Mononuclear cell (primary cell): ENCODE measurements around the gene ABCE1. TPM values are rescaled to one million over a fixed set of nuclear protein-coding genes. Genes with fewer than 3 reads are reported as not detected.

Experiments used
- H3K27me3 ChIP-seq: 2 replicates; pipeline ENCODE4 v1.6.0; 2011; ENCODE audit warnings: low read length, control low read depth; ENCODE audit not compliant: insufficient read depth
- H3K4me1 ChIP-seq: 2 replicates; pipeline ENCODE4 v1.5.1; 2011; ENCODE audit warnings: mild to moderate bottlenecking, low read length, control low read depth; ENCODE audit not compliant: insufficient read depth
- H3K4me3 ChIP-seq: 2 replicates; pipeline ENCODE4 v1.5.1; 2011; ENCODE audit warnings: mild to moderate bottlenecking, low read length, moderate library complexity
- H3K9me3 ChIP-seq: 2 replicates; pipeline ENCODE4 v1.5.1; 2011; ENCODE audit warnings: low read depth, mild to moderate bottlenecking, control low read depth, low read length
- total RNA-seq: library from RNA; depleted of rRNA; stranded (reverse); fragments of >200 nt; gene quantifications from one replicate; pipeline ENCODE4 v1.2.3, GENCODE V29; 2012

The ABCE1 gene
- total RNA-seq: 124 TPM

DNA sequence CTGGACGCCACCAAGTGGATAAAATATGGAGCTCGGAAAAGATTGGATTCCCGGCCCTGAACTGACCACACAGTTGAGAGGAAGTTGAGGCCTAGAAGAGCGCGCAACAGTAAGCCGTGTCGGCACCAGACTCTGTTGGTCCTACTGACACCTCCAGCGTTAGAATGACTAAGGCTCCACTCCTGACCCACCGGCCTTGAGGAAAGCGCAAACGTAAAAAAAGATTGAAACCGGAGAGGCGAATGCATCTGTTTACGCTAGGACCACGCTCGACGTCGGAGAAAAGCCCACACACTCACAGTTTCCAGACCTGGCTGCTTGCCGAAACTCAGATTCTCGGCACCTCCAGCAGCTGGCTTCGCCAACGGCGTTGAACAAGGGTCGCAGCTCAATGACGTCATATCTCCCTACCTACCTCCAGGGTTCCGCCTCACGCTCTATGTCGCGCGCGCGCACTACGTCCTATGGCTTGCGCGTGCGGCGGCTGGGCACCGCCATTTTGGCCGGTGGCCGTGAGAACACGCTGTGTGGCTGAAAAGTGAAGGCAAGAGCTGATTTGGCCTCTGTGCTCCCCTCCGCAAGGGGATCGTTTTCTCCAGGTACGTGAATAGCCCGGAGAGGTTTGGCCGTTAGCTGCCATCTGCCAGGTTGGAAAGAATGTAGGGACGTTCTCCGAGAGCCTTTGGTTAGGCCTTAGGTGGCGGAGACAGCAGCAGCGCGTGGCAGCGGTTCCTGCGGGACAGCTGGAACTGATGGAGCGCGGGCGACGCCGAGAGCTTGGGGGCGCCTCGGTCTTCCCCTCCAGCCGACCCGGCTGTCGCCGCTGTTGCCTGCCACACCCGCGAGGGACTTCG lies at the start of gene ABCE1, which contains the start of gene ANAPC10:
ABCE1 (plus strand) TSS at position 491 of the 854 bp plus-strand sequence. CDS start 6,102 bp downstream, outside the sequence.
ANAPC10 (minus strand) TSS at position 376 of the 854 bp plus-strand sequence. CDS start 2,097 bp downstream, outside the sequence.
- Histone ChIP-seq H3K4me3 (peak within 1 kb of the TSS; percentile 91), H3K27me3 (no peaks in the 10 kb centered on the region), H3K9me3 (peaks cover 12% of the 10 kb centered on the region), H3K4me1 (peaks cover 57% of the 10 kb centered on the region)

DNA sequence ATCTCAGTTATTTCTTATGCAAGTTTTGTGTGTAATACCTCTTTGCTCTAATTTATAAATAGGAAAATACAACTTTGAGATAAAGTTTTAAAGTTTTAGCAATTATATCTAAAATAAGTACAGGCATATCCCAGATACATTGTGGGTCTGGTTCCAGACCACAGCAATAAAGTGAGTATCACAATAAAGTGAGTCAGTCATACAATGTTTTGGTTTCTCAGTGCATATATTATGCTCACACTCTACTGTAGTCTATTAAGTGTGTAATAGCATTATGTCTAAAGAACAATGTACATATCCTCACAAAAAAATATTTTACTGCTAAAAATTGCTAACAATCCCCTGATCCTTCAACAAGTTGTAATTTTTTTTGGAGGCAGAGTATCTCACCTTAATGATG lies 49.3 kb upstream of the ABCE1 start:
- Histone ChIP-seq H3K4me3 (no peak overlapping the region), H3K9me3 (no peaks in the 10 kb centered on the region), H3K27me3 (no peaks in the 10 kb centered on the region), H3K4me1 (no peaks in the 10 kb centered on the region)

DNA sequence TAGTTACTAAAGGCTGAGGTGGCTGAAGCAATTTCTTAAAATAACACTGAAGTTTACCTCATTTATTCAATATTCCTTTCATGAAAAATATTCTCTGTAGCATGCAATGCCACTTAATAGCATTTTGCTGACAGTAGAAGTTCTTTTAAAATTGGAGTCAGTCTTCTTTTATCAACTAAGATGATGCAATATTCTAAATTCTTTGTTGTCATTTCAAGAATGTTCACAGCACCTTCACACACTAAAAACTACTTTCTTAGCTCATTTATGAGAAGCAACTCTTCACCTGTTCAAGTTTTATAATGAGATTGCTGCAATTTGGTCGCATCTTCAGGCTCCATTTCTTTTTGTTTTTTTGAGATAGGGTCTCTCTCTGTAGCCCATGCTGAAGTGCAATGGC lies 48.9 kb upstream of the ABCE1 start:
- H3K9me3 ChIP-seq: no peaks in the 10 kb centered on the region
- H3K27me3 ChIP-seq: no peaks in the 10 kb centered on the region
- no peak overlapping the region for H3K4me3 ChIP-seq
- H3K4me1 ChIP-seq: no peaks in the 10 kb centered on the region

DNA sequence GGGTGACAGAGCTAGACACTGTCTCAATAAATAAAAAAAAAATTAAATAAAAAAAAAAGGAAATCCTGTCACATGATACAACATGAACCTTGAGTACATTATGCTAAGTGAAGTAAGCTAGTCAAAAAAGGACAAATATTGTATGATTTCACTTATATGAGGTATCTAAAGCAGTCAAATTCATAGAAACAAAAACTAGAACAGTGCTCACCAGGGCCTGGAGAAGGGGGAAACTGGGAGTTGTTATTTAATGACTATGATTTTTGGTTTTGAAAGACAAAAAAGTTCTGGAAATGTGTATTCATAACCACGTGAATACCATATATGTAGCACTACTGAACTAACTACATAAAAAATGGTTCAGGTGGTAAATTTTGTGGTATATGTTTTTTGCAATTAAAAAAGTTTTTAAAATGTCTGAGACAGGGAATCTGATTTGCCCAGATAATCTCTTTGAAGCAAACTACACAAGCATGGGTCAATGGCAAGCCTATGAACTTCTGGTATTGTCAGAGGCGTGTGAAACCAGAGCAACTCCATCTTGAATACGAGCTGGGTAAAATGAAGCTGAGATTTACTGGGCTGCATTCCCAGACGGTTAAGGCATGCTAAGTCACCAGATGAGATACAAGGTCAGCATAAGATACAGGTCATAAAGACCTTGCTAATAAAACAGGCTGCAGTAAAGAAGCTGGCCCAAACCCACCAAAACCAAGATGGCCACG lies 42.4 kb upstream of the ABCE1 start:
- Histone ChIP-seq H3K27me3 (no peaks in the 10 kb centered on the region), H3K4me3 (no peak overlapping the region), H3K4me1 (no peaks in the 10 kb centered on the region), H3K9me3 (no peaks in the 10 kb centered on the region)

DNA sequence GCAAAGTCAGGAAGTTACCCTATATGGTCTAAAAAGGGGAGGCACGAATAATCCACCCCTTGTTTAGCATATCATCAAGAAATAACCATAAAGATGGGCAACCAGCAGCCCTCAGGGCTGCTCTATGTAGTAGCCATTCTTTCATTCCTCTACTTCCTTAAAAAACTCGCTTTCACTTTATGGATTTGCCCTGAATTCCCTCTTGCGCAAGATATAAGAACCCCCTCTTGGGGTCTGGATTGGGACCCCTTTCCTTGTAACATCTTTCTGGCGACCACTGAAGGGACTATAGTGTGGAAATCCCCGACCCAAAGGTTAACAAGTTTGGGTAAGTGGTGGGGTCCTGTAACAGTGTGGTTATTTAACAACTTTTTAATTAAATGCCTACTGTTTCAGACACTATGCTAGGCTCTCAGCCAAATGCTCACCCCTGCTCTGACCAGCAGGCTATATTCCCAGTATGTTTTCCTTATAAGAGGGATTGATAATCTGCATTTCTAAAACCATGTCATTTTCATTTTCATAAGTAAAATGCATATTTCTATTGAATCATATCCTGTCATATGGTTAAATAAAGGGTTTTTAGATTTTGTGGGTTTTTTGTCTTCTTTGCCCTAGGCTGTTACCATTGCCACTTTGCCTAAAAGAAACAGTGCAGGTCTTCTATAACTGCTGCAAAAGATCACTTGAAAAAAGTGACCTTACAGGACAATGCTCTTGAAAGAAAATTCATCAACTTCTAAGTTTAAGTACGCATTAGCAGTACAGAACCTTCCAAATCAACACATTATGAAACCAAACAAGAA lies 41.6 kb upstream of the ABCE1 start:
- no peaks in the 10 kb centered on the region for H3K9me3 ChIP-seq

DNA sequence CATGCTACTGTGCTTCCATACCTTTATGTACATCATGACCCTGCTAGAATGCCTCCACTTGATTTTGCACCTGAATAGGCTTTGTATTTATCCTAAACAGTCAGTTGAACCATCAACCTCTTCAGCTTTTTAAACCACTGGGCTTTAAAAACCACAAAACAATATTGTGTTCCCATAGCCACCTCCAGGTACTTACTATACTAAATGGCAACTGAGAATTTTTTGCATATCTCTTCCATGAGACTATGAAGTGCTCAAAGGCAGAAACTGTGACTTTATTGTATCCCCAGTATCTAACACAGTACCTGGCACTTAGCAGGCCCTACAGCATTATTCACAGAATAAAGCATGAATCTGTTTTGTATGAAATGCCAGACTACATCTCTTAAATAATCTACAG lies 39.9 kb upstream of the ABCE1 start:
- H3K4me3 ChIP-seq: no peak overlapping the region
- no peaks in the 10 kb centered on the region for H3K9me3 ChIP-seq
- H3K4me1 ChIP-seq: no peaks in the 10 kb centered on the region
- H3K27me3 ChIP-seq: no peaks in the 10 kb centered on the region

More for the DNA sequence above, 41.6 kb upstream of the ABCE1 start:
- Histone ChIP-seq H3K27me3 (no peaks in the 10 kb centered on the region), H3K4me1 (no peaks in the 10 kb centered on the region), H3K4me3 (no peak overlapping the region)

DNA sequence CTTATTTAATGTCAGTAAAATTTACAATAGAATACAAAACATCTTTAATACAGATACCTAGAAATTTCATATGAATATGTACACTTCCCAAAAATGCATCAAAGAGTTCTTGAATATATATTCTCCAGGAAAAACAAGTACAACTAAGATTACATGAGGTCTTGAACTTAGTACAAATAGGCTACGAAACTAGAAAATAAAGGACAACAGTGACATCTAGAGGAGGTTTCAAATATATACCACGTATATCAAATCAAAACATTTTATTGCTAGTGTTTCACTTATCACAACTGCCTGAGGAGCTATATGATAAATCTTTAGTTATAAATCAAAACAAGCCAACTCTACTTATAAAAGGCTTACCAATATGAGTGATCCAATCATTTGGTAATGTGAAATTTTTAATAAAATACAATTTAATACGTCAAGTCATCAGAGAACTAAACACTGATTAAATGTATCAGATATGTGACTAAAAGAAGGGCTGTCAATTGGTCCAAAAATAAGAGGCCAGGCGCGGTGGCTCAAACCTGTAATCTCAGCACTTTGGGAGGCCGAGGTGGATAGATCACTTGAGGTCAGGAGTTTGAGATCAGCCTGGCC lies 36.7 kb upstream of the ABCE1 start:
- H3K9me3 ChIP-seq: no peaks in the 10 kb centered on the region
- no peak overlapping the region for H3K4me3 ChIP-seq
- H3K4me1 ChIP-seq: no peaks in the 10 kb centered on the region
- H3K27me3 ChIP-seq: no peaks in the 10 kb centered on the region

DNA sequence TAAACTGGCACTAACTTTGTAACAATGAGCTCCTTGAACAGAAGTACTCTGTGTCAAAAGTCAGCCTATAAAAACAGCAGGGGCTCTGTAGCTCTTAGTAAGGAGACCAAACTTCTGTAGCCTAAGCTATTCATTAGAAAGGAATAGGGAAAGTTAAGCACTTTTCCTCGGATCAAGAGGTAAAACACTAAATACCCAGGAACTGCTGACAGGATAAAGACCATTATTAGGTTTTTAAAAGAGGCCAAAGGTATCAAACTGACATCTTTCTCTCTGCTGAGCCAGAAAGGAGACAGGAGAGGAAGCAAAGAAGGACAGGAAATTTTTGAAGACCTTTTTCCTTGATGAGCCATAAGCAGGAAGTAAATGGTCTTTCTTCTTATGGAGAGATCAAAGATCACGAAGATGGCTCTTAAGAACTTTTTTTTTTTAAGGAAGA lies 32.0 kb upstream of the ABCE1 start:
- Histone ChIP-seq H3K4me3 (no peak overlapping the region), H3K9me3 (no peaks in the 10 kb centered on the region), H3K27me3 (no peaks in the 10 kb centered on the region), H3K4me1 (no peaks in the 10 kb centered on the region)

DNA sequence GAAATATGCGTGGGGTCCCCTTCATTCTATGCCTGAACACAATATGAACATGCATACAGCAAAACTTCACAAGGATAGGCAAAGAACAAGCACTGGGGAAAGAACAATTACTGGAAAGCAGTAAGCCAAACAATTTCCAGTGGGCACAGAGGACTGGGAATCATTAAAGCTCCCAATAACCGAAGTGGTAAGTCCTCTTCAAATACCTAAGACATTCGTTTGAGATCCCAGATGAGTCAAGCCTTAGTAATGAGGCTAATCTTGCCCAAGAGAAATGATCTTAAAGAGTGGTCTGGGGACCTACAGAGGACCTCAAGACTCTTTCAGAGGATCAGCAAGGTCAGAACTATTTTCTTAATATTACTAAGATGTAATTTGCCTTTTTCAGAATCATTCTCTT lies 28.8 kb upstream of the ABCE1 start:
- Histone ChIP-seq H3K9me3 (no peaks in the 10 kb centered on the region), H3K27me3 (no peaks in the 10 kb centered on the region), H3K4me3 (no peak overlapping the region), H3K4me1 (no peaks in the 10 kb centered on the region)

DNA sequence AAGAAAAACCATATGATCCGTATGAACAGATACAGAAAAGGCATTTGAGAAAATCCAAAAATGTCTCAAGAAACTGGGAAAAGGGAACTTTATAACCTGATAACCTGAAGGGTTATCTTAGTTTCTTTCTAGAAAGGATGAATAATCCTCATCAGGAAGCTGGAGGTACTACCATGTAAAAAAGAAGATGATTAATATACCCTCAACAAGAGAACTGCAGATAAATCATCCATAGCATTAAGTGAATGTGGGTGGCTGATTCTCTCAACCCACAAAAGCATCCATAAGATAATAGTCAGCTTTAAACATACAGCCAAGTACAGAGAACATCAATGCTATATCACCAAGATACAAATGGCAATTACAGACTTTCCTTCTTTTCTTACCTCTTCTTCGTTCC lies 26.6 kb upstream of the ABCE1 start:
- Histone ChIP-seq H3K4me3 (no peak overlapping the region), H3K4me1 (no peaks in the 10 kb centered on the region), H3K27me3 (no peaks in the 10 kb centered on the region), H3K9me3 (no peaks in the 10 kb centered on the region)

DNA sequence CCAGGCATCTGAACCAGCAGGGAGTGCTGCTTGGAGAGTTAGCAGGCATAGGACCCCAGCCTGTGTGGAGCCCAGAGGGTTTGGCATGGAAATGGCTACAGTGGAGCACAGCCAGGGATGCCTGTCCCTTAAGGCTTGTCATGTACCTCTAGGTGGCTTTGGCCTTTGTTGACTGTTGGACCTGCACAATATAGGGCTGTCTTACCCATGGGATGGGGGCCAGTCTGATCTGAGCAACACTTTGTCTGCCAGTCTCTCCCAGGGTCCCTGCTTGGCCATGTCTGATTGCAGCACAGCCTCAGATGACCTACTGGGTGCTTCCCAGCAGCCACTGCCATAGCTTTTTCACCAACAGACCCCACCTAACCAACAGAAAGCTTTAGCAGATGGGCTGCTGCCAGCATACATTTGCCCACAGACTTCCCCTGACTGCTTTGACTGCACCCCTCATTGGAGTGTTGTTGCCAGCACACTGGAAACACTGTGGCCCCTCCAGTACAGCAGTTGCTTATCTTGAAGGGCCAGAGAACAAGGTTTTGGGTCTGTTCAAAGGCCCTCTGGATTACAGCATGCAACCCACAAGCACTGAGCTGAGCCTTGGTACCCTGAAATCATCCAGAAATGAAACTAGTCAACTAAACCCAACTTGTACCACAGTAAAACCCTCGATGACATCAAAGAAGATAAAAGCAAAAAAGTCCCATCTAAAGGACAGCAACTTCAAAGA lies 22.2 kb upstream of the ABCE1 start:
- Histone ChIP-seq H3K4me1 (no peaks in the 10 kb centered on the region), H3K27me3 (no peaks in the 10 kb centered on the region), H3K9me3 (no peaks in the 10 kb centered on the region), H3K4me3 (no peak overlapping the region)

DNA sequence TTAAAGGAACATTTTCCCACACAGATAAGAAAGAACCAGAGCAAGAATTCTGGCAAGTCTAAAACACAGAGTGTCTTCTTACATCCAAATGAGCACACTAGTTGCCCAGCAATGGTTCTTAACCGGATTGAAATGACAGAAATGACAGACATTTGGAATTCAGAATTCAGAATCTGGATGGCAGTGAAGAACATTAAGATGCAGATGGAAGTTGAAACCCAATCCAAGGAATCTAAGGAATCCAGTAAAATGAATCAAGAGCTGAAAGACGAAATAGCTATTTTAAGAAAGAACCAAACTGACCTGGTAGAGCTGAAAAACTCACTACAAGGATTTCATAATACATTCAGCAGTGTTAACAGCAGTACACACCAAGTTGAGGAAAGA lies 21.6 kb upstream of the ABCE1 start:
- Histone ChIP-seq H3K9me3 (no peaks in the 10 kb centered on the region), H3K27me3 (no peaks in the 10 kb centered on the region), H3K4me3 (no peak overlapping the region), H3K4me1 (no peaks in the 10 kb centered on the region)

DNA sequence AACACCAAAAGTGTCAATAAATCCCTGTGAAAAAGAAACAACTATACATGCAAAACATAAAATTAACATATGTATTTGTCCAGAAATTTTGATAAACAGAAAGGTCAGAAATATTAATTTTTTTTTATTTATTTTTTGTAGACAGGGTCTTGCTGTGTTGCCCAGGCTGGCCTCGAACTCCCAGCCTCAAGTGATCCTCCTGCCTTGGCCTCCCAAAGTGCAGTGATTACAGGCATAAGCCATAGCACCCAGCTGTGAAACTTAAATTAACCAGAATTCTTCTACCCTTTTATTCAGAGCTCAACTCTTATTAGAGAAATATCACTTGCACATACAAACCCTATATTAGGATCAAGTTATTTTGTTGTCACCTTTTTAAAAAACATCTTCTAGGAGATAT lies 16.4 kb upstream of the ABCE1 start:
- H3K4me1 ChIP-seq: no peaks in the 10 kb centered on the region
- H3K9me3 ChIP-seq: no peaks in the 10 kb centered on the region
- no peaks in the 10 kb centered on the region for H3K27me3 ChIP-seq
- no peak overlapping the region for H3K4me3 ChIP-seq
